IPS DF 6.9 (cell line): Measurements from ENCODE around the gene CAMTA1.

ENCODE experiments used
- DNase-seq: peaks from one replicate; pipeline ENCODE4 v3.0.0-alpha.2; 2013; ENCODE audit warnings: low read depth, low spot score
- H3K27ac ChIP-seq: one replicate; pipeline ENCODE4 v1.5.1; 2013; ENCODE audit warnings: low read length, control low read depth
- H3K27me3 ChIP-seq: 2 replicates; pipeline ENCODE4 v1.6.1; 2013; ENCODE audit warnings: mild to moderate bottlenecking, low read length; ENCODE audit not compliant: control insufficient read depth, insufficient read depth
- H3K36me3 ChIP-seq: 2 replicates; pipeline ENCODE4 v1.6.1; 2013; ENCODE audit warnings: low read length; ENCODE audit not compliant: control insufficient read depth, insufficient read depth
- H3K4me1 ChIP-seq: 2 replicates; pipeline ENCODE4 v1.6.1; 2013; ENCODE audit warnings: low read length; ENCODE audit not compliant: control insufficient read depth, insufficient read depth
- H3K4me3 ChIP-seq: 2 replicates; pipeline ENCODE4 v1.5.1; 2013; ENCODE audit warnings: mild to moderate bottlenecking, low read length
- H3K9me3 ChIP-seq: 2 replicates; pipeline ENCODE4 v1.6.1; 2013; ENCODE audit warnings: low read length, inconsistent platforms; ENCODE audit not compliant: control insufficient read depth, insufficient read depth
- WGBS: extraction: QIAGEN DNeasy Blood & Tissue Kit; methylation state at CpG from one replicate; pipeline ENCODE4 v1.1.7; 2013; ENCODE audit warnings: mixed read lengths, missing lambda C conversion rate; ENCODE audit not compliant: insufficient read length, insufficient coverage; 5-methylcytosine and 5-hydroxymethylcytosine counted together

Gene CAMTA1

GRCh38 chr1:6872573-6873261 is 87.5 kb downstream of the CAMTA1 start:
- Histone ChIP-seq H3K27ac (no peak overlapping the region), H3K27me3 (no peaks in the 10 kb centered on the region), H3K4me1 (peaks cover 3% of the 10 kb centered on the region; the same call in 1 of the 2 replicates), H3K9me3 (no peaks in the 10 kb centered on the region), H3K36me3 (no peaks in the 10 kb centered on the region), H3K4me3 (no peak overlapping the region)
- WGBS = no CpG with 5 or more reads among the region's 5 CpGs
- no peak for DNase-seq

GRCh38 chr1:6873298-6874015 is 88.2 kb downstream of the CAMTA1 start:
- DNase-seq = no peak
- Histone ChIP-seq H3K9me3 (no peaks in the 10 kb centered on the region), H3K4me1 (0 out of 2 replicates have a peak, but pooled peaks cover 1% of the 10 kb centered on the region), H3K27ac (no peak overlapping the region), H3K27me3 (no peaks in the 10 kb centered on the region), H3K36me3 (no peaks in the 10 kb centered on the region), H3K4me3 (no peak overlapping the region)
- no CpG with 5 or more reads among the region's 4 CpGs for WGBS

- Histone ChIP-seq H3K9me3 (no peaks in the 10 kb centered on the region), H3K27ac (no peak overlapping the region), H3K4me1 (no peaks in the 10 kb centered on the region), H3K4me3 (no peak overlapping the region), H3K36me3 (no peaks in the 10 kb centered on the region), H3K27me3 (no peaks in the 10 kb centered on the region)
- DNase-seq = no peak
- no CpG with 5 or more reads among the region's 4 CpGs for WGBS
Observed at GRCh38 chr1:6874298-6874697, 89.0 kb downstream of the CAMTA1 start.

- Histone ChIP-seq H3K9me3 (no peaks in the 10 kb centered on the region), H3K27me3 (no peaks in the 10 kb centered on the region), H3K4me3 (no peak overlapping the region), H3K4me1 (no peaks in the 10 kb centered on the region), H3K27ac (no peak overlapping the region), H3K36me3 (no peaks in the 10 kb centered on the region)
- DNase-seq = no peak
- no CpG with 5 or more reads among the region's 12 CpGs for WGBS
Observed at GRCh38 chr1:6880951-6881690, 95.9 kb downstream of the CAMTA1 start.

GRCh38 chr1:6882414-6882813 is 97.2 kb downstream of the CAMTA1 start:
- no peaks in the 10 kb centered on the region for H3K27me3 ChIP-seq
- WGBS = 100% methylated on average over 1 of the region's 2 CpGs

GRCh38 chr1:6884652-6885153 is 99.4 kb downstream of the CAMTA1 start:
- Histone ChIP-seq H3K4me3 (no peak overlapping the region), H3K4me1 (no peaks in the 10 kb centered on the region), H3K36me3 (no peaks in the 10 kb centered on the region), H3K9me3 (no peaks in the 10 kb centered on the region), H3K27me3 (no peaks in the 10 kb centered on the region), H3K27ac (no peak overlapping the region)
- WGBS = no CpG with 5 or more reads among the region's 3 CpGs
- no peak for DNase-seq

More at GRCh38 chr1:6882414-6882813, 97.2 kb downstream of the CAMTA1 start:
- H3K4me1 ChIP-seq = no peaks in the 10 kb centered on the region
- no peak overlapping the region for H3K27ac ChIP-seq
- H3K4me3 ChIP-seq = no peak overlapping the region
- DNase-seq = no peak
- no peaks in the 10 kb centered on the region for H3K9me3 ChIP-seq
- no peaks in the 10 kb centered on the region for H3K36me3 ChIP-seq

- no peaks in the 10 kb centered on the region for H3K9me3 ChIP-seq
- H3K4me3 ChIP-seq = no peak overlapping the region
- WGBS = no CpG with 5 or more reads among the region's 2 CpGs
- no peaks in the 10 kb centered on the region; the same call in 1 of the 2 replicates for H3K27me3 ChIP-seq
- H3K4me1 ChIP-seq = no peaks in the 10 kb centered on the region
- no peak for DNase-seq
- no peaks in the 10 kb centered on the region for H3K36me3 ChIP-seq
- no peak overlapping the region for H3K27ac ChIP-seq
Observed at GRCh38 chr1:6885426-6885825, 100.2 kb downstream of the CAMTA1 start.

GRCh38 chr1:6886523-6886922 is 101.3 kb downstream of the CAMTA1 start:
- WGBS = no CpG with 5 or more reads among the region's 2 CpGs

GRCh38 chr1:6888268-6888667 is 103.0 kb downstream of the CAMTA1 start:
- no peak overlapping the region for H3K27ac ChIP-seq
- no peaks in the 10 kb centered on the region; the same call in 1 of the 2 replicates for H3K27me3 ChIP-seq
- H3K4me1 ChIP-seq = no peaks in the 10 kb centered on the region
- H3K9me3 ChIP-seq = no peaks in the 10 kb centered on the region
- WGBS = no CpG with 5 or more reads among the region's 3 CpGs
- no peaks in the 10 kb centered on the region for H3K36me3 ChIP-seq
- DNase-seq = no peak
- no peak overlapping the region for H3K4me3 ChIP-seq

More at GRCh38 chr1:6886523-6886922, 101.3 kb downstream of the CAMTA1 start:
- Histone ChIP-seq H3K4me1 (no peaks in the 10 kb centered on the region), H3K9me3 (no peaks in the 10 kb centered on the region), H3K27me3 (no peaks in the 10 kb centered on the region; the same call in 1 of the 2 replicates), H3K27ac (no peak overlapping the region), H3K36me3 (no peaks in the 10 kb centered on the region), H3K4me3 (no peak overlapping the region)
- DNase-seq = no peak

GRCh38 chr1:6888870-6889269 is 103.6 kb downstream of the CAMTA1 start:
- Histone ChIP-seq H3K27me3 (no peaks in the 10 kb centered on the region; the same call in 1 of the 2 replicates), H3K36me3 (no peaks in the 10 kb centered on the region), H3K4me1 (no peaks in the 10 kb centered on the region), H3K9me3 (no peaks in the 10 kb centered on the region), H3K27ac (no peak overlapping the region), H3K4me3 (no peak overlapping the region)
- DNase-seq = no peak
- WGBS = no CpG with 5 or more reads among the region's 2 CpGs
